GM12878 (cell line): ENCODE measurements around the gene ZNF765. TPM values are rescaled to one million over a fixed set of nuclear protein-coding genes. Genes with fewer than 3 reads are reported as not detected.

ENCODE experiments used
- ATAC-seq: fragments of 200-7000 bp; cut with Tn5 transposase; 3 replicates; pipeline ENCODE4 v1.9.1; 2020; ENCODE audit warnings: mild to moderate bottlenecking, moderate library complexity
- BruUV-seq: library from RNA; stranded (reverse); fragments of 400-500 nt; replicated peaks from 2 replicates; lab custom pipeline; 2021; lab: Mats Ljungman, UMichigan
- CTCF ChIA-PET: fragments of 300-600 bp; sonication (Branson Sonifier 250); formaldehyde crosslinking; extraction: SDS; loops from one replicate; lab custom pipeline; 2021; ENCODE audit warnings: inconsistent platforms; lab: Yijun Ruan, JAX
- POLR2A ChIA-PET: fragments of 350-600 bp; formaldehyde crosslinking; extraction: SDS; loops from one replicate; lab custom pipeline; 2021; ENCODE audit warnings: inconsistent platforms; lab: Charles Lee
- RAD21 ChIA-PET: fragments of 300-600 bp; sonication (Branson Sonifier 250); formaldehyde crosslinking; loops from one replicate; lab custom pipeline; 2023; ENCODE audit warnings: antibody characterized with exemption; ENCODE audit not compliant: unreplicated experiment; lab: Charles Lee
- SMC1A ChIA-PET: fragments of 300-600 bp; sonication (Branson Sonifier 250); formaldehyde crosslinking; loops from one replicate; lab custom pipeline; 2023; ENCODE audit not compliant: unreplicated experiment, uncharacterized antibody; lab: Charles Lee
- DNase-seq: peaks from one replicate; pipeline ENCODE4 v3.0.0-alpha.2; 2011; ENCODE audit warnings: low read depth, low spot score
- FAIRE-seq: peaks from 3 replicates; lab custom pipeline; 2011; peaks lifted over from hg19 to GRCh38; lab: Jason Lieb, UNC
- H2AFZ ChIP-seq: 2 replicates; pipeline ENCODE4 v1.6.0; 2011; ENCODE audit warnings: low read depth, low read length, control low read depth; ENCODE audit not compliant: control insufficient read depth
- H3K27ac ChIP-seq: 2 replicates; pipeline ENCODE4 v1.5.1; 2011; ENCODE audit warnings: control low read depth; ENCODE audit not compliant: control insufficient read depth, insufficient read depth
- H3K27me3 ChIP-seq, 2 experiments: replicated peaks in 1 of 2; 2 replicates each; pipeline versions ENCODE4 v1.6.0 to v1.6.1; 2011; ENCODE audit warnings: low read length in 1 of 2; ENCODE audit not compliant: control insufficient read depth in 2 of 2, insufficient read depth in 2 of 2
- H3K36me3 ChIP-seq, 2 experiments: 2 replicates each; pipeline ENCODE4 v1.5.1; 2011; ENCODE audit warnings: low read length in 1 of 2; ENCODE audit not compliant: control insufficient read depth in 2 of 2, insufficient read depth in 2 of 2
- H3K4me1 ChIP-seq: 2 replicates; pipeline ENCODE4 v1.6.1; 2011; ENCODE audit warnings: mild to moderate bottlenecking, low read length, moderate library complexity, mixed read lengths; ENCODE audit not compliant: control insufficient read depth, insufficient read depth
- H3K4me2 ChIP-seq: 2 replicates; pipeline ENCODE4 v1.6.0; 2011; ENCODE audit warnings: control low read depth; ENCODE audit not compliant: control insufficient read depth, insufficient read depth
- H3K4me3 ChIP-seq: fragments of 200-600 bp; sonication (generic); 2 replicates; pipeline ENCODE4 v1.5.1; 2016
- H3K79me2 ChIP-seq: 2 replicates; pipeline ENCODE4 v1.6.0; 2011; ENCODE audit warnings: low read length; ENCODE audit not compliant: control insufficient read depth, insufficient read depth
- H3K9ac ChIP-seq: 2 replicates; pipeline ENCODE4 v1.8.0; 2011; ENCODE audit warnings: low read length, control low read depth, mixed read lengths; ENCODE audit not compliant: control insufficient read depth, insufficient read depth
- H3K9me3 ChIP-seq: replicated peaks from 3 replicates; pipeline ENCODE4 v1.5.1; 2011; ENCODE audit warnings: mild to moderate bottlenecking, low read length; ENCODE audit not compliant: control insufficient read depth, insufficient read depth
- H4K20me1 ChIP-seq: 2 replicates; pipeline ENCODE4 v1.6.0; 2011; ENCODE audit not compliant: control insufficient read depth, insufficient read depth
- BCLAF1 ChIP-seq: fragments of 450-650 bp; IDR thresholded peaks from 2 replicates; pipeline ENCODE4 v1.6.1; 2017; ENCODE audit warnings: antibody characterized with exemption, mild to moderate bottlenecking, moderate library complexity
- KAT2A ChIP-seq: conservative IDR thresholded peaks from 2 replicates; pipeline ENCODE4 v1.6.1; 2011; ENCODE audit warnings: low read depth, low read length; ENCODE audit not compliant: control insufficient read depth
- MYC ChIP-seq: IDR thresholded peaks from 2 replicates; pipeline ENCODE4 v1.6.1; 2011; ENCODE audit warnings: mild to moderate bottlenecking, low read length, moderate library complexity, inconsistent platforms; ENCODE audit not compliant: insufficient read depth, insufficient replicate concordance, insufficient read length, severe bottlenecking
- POLR2AphosphoS5 ChIP-seq: IDR thresholded peaks from 2 replicates; pipeline ENCODE4 v1.6.1; 2011; ENCODE audit warnings: mild to moderate bottlenecking, low read length, inconsistent platforms
- RAD51 ChIP-seq: fragments of 450-650 bp; IDR thresholded peaks from 2 replicates; pipeline ENCODE4 v1.6.1; 2016; ENCODE audit warnings: moderate library complexity, mild to moderate bottlenecking, inconsistent platforms
- WGBS: methylation state at CpG from one replicate; pipeline ENCODE4 v1.1.6; 2016; ENCODE audit warnings: low lambda C conversion rate; ENCODE audit not compliant: insufficient replicate concordance, insufficient coverage; ENCODE audit errors: missing lambda C conversion rate; 5-methylcytosine and 5-hydroxymethylcytosine counted together
- in situ Hi-C: fragments of 300-500 bp; cut with MboI; formaldehyde crosslinking; loops from 9 replicates; pipeline ENCODE4 v1.14.3; 2018; ENCODE audit warnings: mixed read lengths
- intact Hi-C: fragments of 100-400 bp; cut with micrococcal nuclease; formaldehyde crosslinking; loops from one replicate; pipeline ENCODE4 v1.14.2; 2022; ENCODE audit not compliant: unreplicated experiment
- polyA plus RNA-seq, 11 experiments: library from polyadenylated mRNA; depleted of rRNA in 4 of 11; unstranded in 6 of 11; stranded (reverse) in 5 of 11; fragments of >200 nt; fragmentation: Nextera tagmentation in 4 of 11; fragmentation: Illumina TruSeq in 1 of 11; extraction: Ambion mirVana in 4 of 11; extraction: Trizol in 1 of 11; gene quantifications; 1 replicate in 1 of 11; 2 replicates in 10 of 11; pipeline versions ENCODE4 v1.2.1 to v1.2.3, GENCODE V29; 2011 to 2016; ENCODE audit warnings: inconsistent platforms in 2 of 11, missing spikeins in 2 of 11, low read depth in 1 of 11
- total RNA-seq, 4 experiments: library from RNA; depleted of rRNA in 3 of 4; stranded (reverse); fragments of >200 nt in 3 of 4; fragmentation: Illumina TruSeq in 1 of 4; extraction: Trizol in 1 of 4; gene quantifications; 2 replicates each; pipeline versions ENCODE4 v1.2.1 to v1.2.3, GENCODE V29; 2013 to 2021
- TF ChIP-seq, protein P1 (sequence below): fragments of 450-650 bp; conservative IDR thresholded peaks from 2 replicates; pipeline ENCODE4 v1.6.1; 2017; ENCODE audit warnings: mild to moderate bottlenecking, moderate library complexity
- TF ChIP-seq, protein P2 (sequence below): fragments of 450-650 bp; IDR thresholded peaks from 2 replicates; pipeline ENCODE4 v1.6.1; 2017; ENCODE audit warnings: borderline replicate concordance

The ZNF765 gene
- total and polyA plus RNA-seq, 10 of the 15 experiments (the other 5 are each of a cell fraction or from before 2014, with no cell fraction given), result 2.9 to 12.7 (median 7.0) TPM

DNA sequence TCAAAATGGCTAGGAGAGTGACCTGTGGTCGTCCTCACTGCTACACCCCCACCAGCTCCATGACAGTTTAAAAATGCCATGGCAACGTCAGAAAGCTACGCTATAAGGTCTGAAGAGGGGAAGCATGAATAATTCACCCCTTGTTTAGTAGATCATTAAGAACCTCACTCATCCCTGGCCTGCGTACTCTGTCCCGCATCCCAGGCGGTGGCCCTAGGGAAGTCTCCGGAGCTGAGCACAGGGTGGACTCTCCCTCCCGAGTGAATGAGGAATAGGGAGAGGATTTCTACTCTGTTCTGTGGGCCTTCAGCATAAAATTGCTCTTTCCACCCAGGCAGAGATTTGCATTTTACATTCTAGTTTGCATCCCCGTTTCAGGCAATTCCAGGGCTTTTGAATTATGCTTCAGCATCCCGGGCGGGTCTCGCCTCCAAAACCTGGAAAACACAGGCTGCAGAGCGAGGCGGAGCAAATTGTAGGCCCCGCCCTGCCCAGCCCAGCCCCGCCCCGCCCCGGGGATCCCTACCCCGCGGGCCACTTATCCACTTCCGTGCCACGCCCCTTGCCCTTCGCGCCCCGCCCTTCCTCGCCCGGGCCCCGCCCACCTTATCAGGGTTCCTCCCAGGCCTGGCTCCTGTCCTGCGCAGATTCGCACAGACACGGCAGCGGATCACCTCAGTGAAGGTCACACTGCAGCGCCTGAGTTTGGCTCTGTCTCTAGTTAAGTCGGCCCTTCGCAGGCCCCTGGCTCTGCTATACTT is 36.9 kb upstream of the ZNF765 start:
- Histone ChIP-seq H3K9me3 (peaks cover 6% of the 10 kb centered on the region), H3K27ac (no peak overlapping the region), H3K4me2 (no peak overlapping the region), H4K20me1 (no peaks in the 10 kb centered on the region), H2AFZ (no peak overlapping the region), H3K27me3 (no peaks in the 10 kb centered on the region), H3K36me3 (no peaks in the 10 kb centered on the region), H3K9ac (no peak overlapping the region), H3K4me3 (no peak overlapping the region), H3K4me1 (no peaks in the 10 kb centered on the region), H3K79me2 (no peaks in the 10 kb centered on the region)
- 91% methylated on average over 22 of the region's 35 CpGs for WGBS
- no peak for DNase-seq
- intact Hi-C loops (no loop called here), in situ Hi-C loops (no loop called here)
- POLR2A ChIA-PET, result no interaction called here
- CTCF ChIA-PET, result interaction anchor here (0.5 to 1.5 kb wide), 2 partner anchors 163 to 541 kb away, joined by 3 read pairs; no protein-coding TSS in a partner anchor
- RAD21 ChIA-PET, result no interaction called here
- SMC1A ChIA-PET, result no interaction called here
- no peak for FAIRE-seq
- no peak for ATAC-seq
- no TSS peak for BruUV-seq
- no peak for TF ChIP-seq RAD51
- TF ChIP-seq, protein P1, sequence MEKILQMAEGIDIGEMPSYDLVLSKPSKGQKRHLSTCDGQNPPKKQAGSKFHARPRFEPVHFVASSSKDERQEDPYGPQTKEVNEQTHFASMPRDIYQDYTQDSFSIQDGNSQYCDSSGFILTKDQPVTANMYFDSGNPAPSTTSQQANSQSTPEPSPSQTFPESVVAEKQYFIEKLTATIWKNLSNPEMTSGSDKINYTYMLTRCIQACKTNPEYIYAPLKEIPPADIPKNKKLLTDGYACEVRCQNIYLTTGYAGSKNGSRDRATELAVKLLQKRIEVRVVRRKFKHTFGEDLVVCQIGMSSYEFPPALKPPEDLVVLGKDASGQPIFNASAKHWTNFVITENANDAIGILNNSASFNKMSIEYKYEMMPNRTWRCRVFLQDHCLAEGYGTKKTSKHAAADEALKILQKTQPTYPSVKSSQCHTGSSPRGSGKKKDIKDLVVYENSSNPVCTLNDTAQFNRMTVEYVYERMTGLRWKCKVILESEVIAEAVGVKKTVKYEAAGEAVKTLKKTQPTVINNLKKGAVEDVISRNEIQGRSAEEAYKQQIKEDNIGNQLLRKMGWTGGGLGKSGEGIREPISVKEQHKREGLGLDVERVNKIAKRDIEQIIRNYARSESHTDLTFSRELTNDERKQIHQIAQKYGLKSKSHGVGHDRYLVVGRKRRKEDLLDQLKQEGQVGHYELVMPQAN, result no peak
- TF ChIP-seq POLR2AphosphoS5, result no peak
- no peak for TF ChIP-seq KAT2A
- TF ChIP-seq, protein P2, sequence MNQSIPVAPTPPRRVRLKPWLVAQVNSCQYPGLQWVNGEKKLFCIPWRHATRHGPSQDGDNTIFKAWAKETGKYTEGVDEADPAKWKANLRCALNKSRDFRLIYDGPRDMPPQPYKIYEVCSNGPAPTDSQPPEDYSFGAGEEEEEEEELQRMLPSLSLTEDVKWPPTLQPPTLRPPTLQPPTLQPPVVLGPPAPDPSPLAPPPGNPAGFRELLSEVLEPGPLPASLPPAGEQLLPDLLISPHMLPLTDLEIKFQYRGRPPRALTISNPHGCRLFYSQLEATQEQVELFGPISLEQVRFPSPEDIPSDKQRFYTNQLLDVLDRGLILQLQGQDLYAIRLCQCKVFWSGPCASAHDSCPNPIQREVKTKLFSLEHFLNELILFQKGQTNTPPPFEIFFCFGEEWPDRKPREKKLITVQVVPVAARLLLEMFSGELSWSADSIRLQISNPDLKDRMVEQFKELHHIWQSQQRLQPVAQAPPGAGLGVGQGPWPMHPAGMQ, result no peak
- no peak for TF ChIP-seq BCLAF1
- TF ChIP-seq MYC, result no peak
